SJSA1 (cell line): ENCODE measurements around the gene STAT3. TPM values are rescaled to one million over a fixed set of nuclear protein-coding genes. Genes with fewer than 3 reads are reported as not detected.
"Not testable (repeated sequence)": the region's sequence is repeated elsewhere in the genome, so short reads cannot be mapped to it uniquely, and the experiment has no call there.

ENCODE experiments used
- DNase-seq, 2 experiments: peaks; one replicate each; pipeline ENCODE4 v3.0.0-alpha.2; 2015 to 2020; ENCODE audit warnings: low spot score in 2 of 2, low read depth in 1 of 2
- H3K27ac ChIP-seq: fragments of 250-450 bp; sonication (Bioruptor Pico); 2 replicates; pipeline ENCODE4 v1.5.1; 2020; ENCODE audit warnings: mild to moderate bottlenecking, moderate library complexity
- H3K27me3 ChIP-seq: fragments of 250-450 bp; sonication (Bioruptor Pico); replicated peaks from 2 replicates; pipeline ENCODE4 v1.5.1; 2020; ENCODE audit warnings: mild to moderate bottlenecking, moderate library complexity
- H3K36me3 ChIP-seq: fragments of 250-450 bp; sonication (Bioruptor Pico); 2 replicates; pipeline ENCODE4 v1.5.1; 2020; ENCODE audit warnings: mild to moderate bottlenecking
- H3K4me1 ChIP-seq: fragments of 250-450 bp; sonication (Bioruptor Pico); replicated peaks from 2 replicates; pipeline ENCODE4 v1.6.1; 2021; ENCODE audit warnings: mild to moderate bottlenecking
- H3K4me3 ChIP-seq: fragments of 250-450 bp; sonication (Bioruptor Pico); 2 replicates; pipeline ENCODE4 v1.5.1; 2020; ENCODE audit warnings: mild to moderate bottlenecking
- H3K9me3 ChIP-seq: fragments of 250-450 bp; sonication (Bioruptor Pico); replicated peaks from 2 replicates; pipeline ENCODE4 v1.5.1; 2020; ENCODE audit warnings: mild to moderate bottlenecking
- total RNA-seq: library from RNA; depleted of rRNA; stranded (reverse); fragments of >200 nt; shearing (Covaris generic); gene quantifications from 2 replicates; pipeline ENCODE4 v1.2.3, GENCODE V29; 2014

Gene STAT3
- total RNA-seq, 1 experiment from 2014 or later = 65.8 TPM

GRCh38 chr17:42305543-42306384 lies 82.5 kb downstream of the STAT3 start:
- no peak for DNase-seq
- no peaks in the 10 kb centered on the region for H3K4me1 ChIP-seq
- H3K9me3 ChIP-seq = no peaks in the 10 kb centered on the region
- no peak overlapping the region for H3K4me3 ChIP-seq
- H3K27ac ChIP-seq = no peak overlapping the region
- no peaks in the 10 kb centered on the region for H3K27me3 ChIP-seq
- H3K36me3 ChIP-seq = no peaks in the 10 kb centered on the region

- not testable (repeated sequence) for H3K27me3 ChIP-seq, H3K27ac ChIP-seq, DNase-seq, H3K4me1 ChIP-seq, H3K36me3 ChIP-seq, H3K4me3 ChIP-seq, H3K9me3 ChIP-seq
Observed at GRCh38 chr17:42305031-42305330, 83.3 kb downstream of the STAT3 start.

GRCh38 chr17:42304187-42305030 lies 83.8 kb downstream of the STAT3 start:
- no peak for DNase-seq
- no peaks in the 10 kb centered on the region for H3K27me3 ChIP-seq
- no peaks in the 10 kb centered on the region for H3K9me3 ChIP-seq

GRCh38 chr17:42303694-42304093 lies 84.5 kb downstream of the STAT3 start:
- H3K9me3 ChIP-seq = no peaks in the 10 kb centered on the region
- H3K27ac ChIP-seq = no peak overlapping the region
- H3K36me3 ChIP-seq = no peaks in the 10 kb centered on the region
- H3K4me1 ChIP-seq = no peaks in the 10 kb centered on the region
- no peak for DNase-seq
- H3K4me3 ChIP-seq = no peak overlapping the region
- no peaks in the 10 kb centered on the region for H3K27me3 ChIP-seq

More at GRCh38 chr17:42304187-42305030, 83.8 kb downstream of the STAT3 start:
- H3K36me3 ChIP-seq = no peaks in the 10 kb centered on the region
- no peak overlapping the region for H3K27ac ChIP-seq
- no peak overlapping the region for H3K4me3 ChIP-seq
- no peaks in the 10 kb centered on the region for H3K4me1 ChIP-seq

GRCh38 chr17:42301022-42301421 lies 87.2 kb downstream of the STAT3 start:
- Histone ChIP-seq H3K9me3 (no peaks in the 10 kb centered on the region), H3K27me3 (no peaks in the 10 kb centered on the region), H3K36me3 (no peaks in the 10 kb centered on the region), H3K27ac (no peak overlapping the region), H3K4me3 (no peak overlapping the region), H3K4me1 (no peaks in the 10 kb centered on the region)
- DNase-seq = no peak

GRCh38 chr17:42299913-42300312 lies 88.3 kb downstream of the STAT3 start:
- not testable (repeated sequence) for H3K27me3 ChIP-seq, DNase-seq, H3K4me3 ChIP-seq, H3K9me3 ChIP-seq, H3K27ac ChIP-seq, H3K36me3 ChIP-seq, H3K4me1 ChIP-seq

GRCh38 chr17:42299361-42299760 lies 88.9 kb downstream of the STAT3 start:
- H3K9me3 ChIP-seq, H3K27ac ChIP-seq, H3K4me1 ChIP-seq, H3K27me3 ChIP-seq, DNase-seq, H3K36me3 ChIP-seq, H3K4me3 ChIP-seq: not testable (repeated sequence)

GRCh38 chr17:42297775-42298174 lies 90.5 kb downstream of the STAT3 start:
- not testable (repeated sequence) for H3K4me3 ChIP-seq, DNase-seq, H3K27ac ChIP-seq, H3K36me3 ChIP-seq, H3K27me3 ChIP-seq, H3K9me3 ChIP-seq, H3K4me1 ChIP-seq

- H3K27ac ChIP-seq = no peak overlapping the region
- no peaks in the 10 kb centered on the region for H3K4me1 ChIP-seq
- no peak overlapping the region for H3K4me3 ChIP-seq
- no peak for DNase-seq
- H3K27me3 ChIP-seq = no peaks in the 10 kb centered on the region
- no peaks in the 10 kb centered on the region for H3K36me3 ChIP-seq
- no peaks in the 10 kb centered on the region for H3K9me3 ChIP-seq
Observed at GRCh38 chr17:42296012-42296411, 92.2 kb downstream of the STAT3 start.

- H3K4me1 ChIP-seq = no peaks in the 10 kb centered on the region
- H3K9me3 ChIP-seq = no peaks in the 10 kb centered on the region
- H3K36me3 ChIP-seq = no peaks in the 10 kb centered on the region
- H3K27ac ChIP-seq = no peak overlapping the region
- no peaks in the 10 kb centered on the region for H3K27me3 ChIP-seq
- no peak overlapping the region for H3K4me3 ChIP-seq
- no peak for DNase-seq
Observed at GRCh38 chr17:42294469-42295398, 93.5 kb downstream of the STAT3 start.

- Histone ChIP-seq H3K4me3 (no peak overlapping the region), H3K4me1 (peaks cover 22% of the 10 kb centered on the region), H3K27me3 (no peaks in the 10 kb centered on the region), H3K27ac (no peak overlapping the region), H3K9me3 (no peaks in the 10 kb centered on the region), H3K36me3 (no peaks in the 10 kb centered on the region)
- DNase-seq = no peak
Observed at GRCh38 chr17:42291129-42291528, 97.1 kb downstream of the STAT3 start.

GRCh38 chr17:42290577-42290976 lies 97.7 kb downstream of the STAT3 start:
- H3K9me3 ChIP-seq = no peaks in the 10 kb centered on the region
- no peak for DNase-seq
- no peak overlapping the region for H3K27ac ChIP-seq
- no peaks in the 10 kb centered on the region for H3K36me3 ChIP-seq
- H3K4me3 ChIP-seq = no peak overlapping the region
- H3K4me1 ChIP-seq = peaks cover 22% of the 10 kb centered on the region
- H3K27me3 ChIP-seq = no peaks in the 10 kb centered on the region

GRCh38 chr17:42289611-42290181 lies 98.5 kb downstream of the STAT3 start:
- peaks cover 22% of the 10 kb centered on the region for H3K4me1 ChIP-seq

More at GRCh38 chr17:42289611-42290181, 98.5 kb downstream of the STAT3 start:
- no peaks in the 10 kb centered on the region for H3K9me3 ChIP-seq
- no peak overlapping the region for H3K27ac ChIP-seq
- no peaks in the 10 kb centered on the region for H3K27me3 ChIP-seq
- no peak for DNase-seq
- H3K4me3 ChIP-seq = no peak overlapping the region
- H3K36me3 ChIP-seq = no peaks in the 10 kb centered on the region
